GM20000 (cell line): ENCODE data around the gene RASGRP3.

ENCODE experiments used
- DNase-seq: peaks from one replicate; pipeline ENCODE4 v3.0.0; 2012; ENCODE audit warnings: low spot score
- TF ChIP-seq, protein P1 (sequence below): IDR thresholded peaks from 2 replicates; pipeline ENCODE4 v1.5.1; 2012; ENCODE audit warnings: mild to moderate bottlenecking, control low read depth; ENCODE audit errors: extremely low read depth, missing control alignments

RASGRP3 gene

DNA sequence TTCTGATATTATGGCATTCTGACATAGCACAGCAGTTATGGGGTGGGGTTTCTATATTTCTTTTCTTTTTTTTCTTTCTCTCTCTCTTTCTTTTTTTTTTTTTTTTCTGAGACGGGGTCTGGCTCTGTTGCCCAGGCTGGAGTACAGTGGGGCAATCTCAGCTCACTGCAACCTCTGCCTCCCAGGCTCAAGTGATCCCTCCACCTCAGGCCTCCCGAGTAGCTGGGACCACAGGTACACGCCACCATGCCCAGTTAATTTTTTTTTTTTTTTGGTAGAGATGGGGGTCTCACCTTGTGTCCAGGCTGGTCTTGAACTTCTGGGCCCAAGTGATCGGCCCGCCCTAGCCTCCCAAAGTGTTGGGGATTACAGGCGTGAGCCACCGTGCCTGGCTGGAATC, 130.2 kb downstream of the RASGRP3 start:
- TF ChIP-seq, protein P1, sequence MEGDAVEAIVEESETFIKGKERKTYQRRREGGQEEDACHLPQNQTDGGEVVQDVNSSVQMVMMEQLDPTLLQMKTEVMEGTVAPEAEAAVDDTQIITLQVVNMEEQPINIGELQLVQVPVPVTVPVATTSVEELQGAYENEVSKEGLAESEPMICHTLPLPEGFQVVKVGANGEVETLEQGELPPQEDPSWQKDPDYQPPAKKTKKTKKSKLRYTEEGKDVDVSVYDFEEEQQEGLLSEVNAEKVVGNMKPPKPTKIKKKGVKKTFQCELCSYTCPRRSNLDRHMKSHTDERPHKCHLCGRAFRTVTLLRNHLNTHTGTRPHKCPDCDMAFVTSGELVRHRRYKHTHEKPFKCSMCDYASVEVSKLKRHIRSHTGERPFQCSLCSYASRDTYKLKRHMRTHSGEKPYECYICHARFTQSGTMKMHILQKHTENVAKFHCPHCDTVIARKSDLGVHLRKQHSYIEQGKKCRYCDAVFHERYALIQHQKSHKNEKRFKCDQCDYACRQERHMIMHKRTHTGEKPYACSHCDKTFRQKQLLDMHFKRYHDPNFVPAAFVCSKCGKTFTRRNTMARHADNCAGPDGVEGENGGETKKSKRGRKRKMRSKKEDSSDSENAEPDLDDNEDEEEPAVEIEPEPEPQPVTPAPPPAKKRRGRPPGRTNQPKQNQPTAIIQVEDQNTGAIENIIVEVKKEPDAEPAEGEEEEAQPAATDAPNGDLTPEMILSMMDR: no peak
- DNase-seq: no peak

DNA sequence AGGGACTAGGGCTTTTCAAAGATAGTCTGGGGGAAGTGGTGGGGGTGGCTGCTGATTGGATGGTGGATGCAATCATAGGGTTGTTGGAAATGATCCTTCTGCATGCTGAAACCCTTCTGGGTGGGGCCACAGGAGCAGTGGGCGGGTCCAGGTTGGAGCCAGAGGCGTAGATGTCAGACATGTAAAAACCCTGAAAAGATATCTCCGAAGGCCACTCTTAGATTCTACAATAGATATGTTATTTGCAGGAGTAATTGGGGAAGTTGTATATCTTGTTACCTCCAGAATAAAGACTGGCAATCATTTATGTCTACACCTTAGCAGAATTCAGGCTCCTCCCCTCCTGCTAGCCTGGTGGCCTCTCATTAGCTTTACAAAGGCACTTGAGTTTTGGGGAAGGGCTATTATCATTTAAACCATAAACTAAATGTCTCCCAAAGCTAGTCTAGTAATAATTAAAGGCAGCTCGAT, 130.8 kb downstream of the RASGRP3 start:
- DNase-seq: no peak
- TF ChIP-seq, protein P1: no peak

DNA sequence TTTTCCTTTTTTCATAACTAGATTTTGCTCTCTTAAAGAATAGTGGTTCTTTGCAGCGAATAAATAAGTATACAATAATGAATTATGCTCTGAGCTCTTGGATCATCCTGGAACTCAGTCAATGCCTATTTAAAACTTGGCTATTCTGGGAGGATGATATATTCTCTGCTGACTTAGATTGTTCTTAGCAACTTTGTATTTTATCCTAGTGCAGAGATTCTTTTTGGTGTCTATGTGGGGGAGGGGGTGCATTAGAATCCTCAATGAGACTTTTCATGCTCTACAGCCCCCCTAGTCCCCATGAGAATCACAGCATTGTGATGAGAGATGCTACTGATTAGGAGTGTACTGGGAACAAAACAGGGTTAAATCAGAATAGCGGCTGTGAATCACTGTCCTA, 131.5 kb downstream of the RASGRP3 start:
- TF ChIP-seq, protein P1: no peak
- no peak for DNase-seq

GRCh38 chr2:33614190-33614589, 137.7 kb downstream of the RASGRP3 start:
- DNase-seq: no peak
- TF ChIP-seq, protein P1: no peak
